RWPE2 (cell line): ENCODE measurements around the gene AK1.

Experiments used
- ATAC-seq: fragments of 200-7000 bp; cut with Tn5 transposase; 3 replicates; pipeline ENCODE4 v1.9.1; 2021; ENCODE audit warnings: low read depth
- DNase-seq: peaks from one replicate; pipeline ENCODE4 v3.0.0-alpha.2; 2020; ENCODE audit warnings: low spot score
- H3K27ac ChIP-seq: fragments of 450-650 bp; 2 replicates; pipeline ENCODE4 v1.5.1; 2017; ENCODE audit warnings: mild to moderate bottlenecking; ENCODE audit not compliant: poor library complexity, severe bottlenecking
- H3K27me3 ChIP-seq: fragments of 250-450 bp; sonication (Bioruptor Pico); 2 replicates; pipeline ENCODE4 v1.5.1; 2021; ENCODE audit warnings: mild to moderate bottlenecking, moderate library complexity; ENCODE audit not compliant: insufficient read depth, poor library complexity, severe bottlenecking
- H3K36me3 ChIP-seq: fragments of 250-450 bp; sonication (Bioruptor Pico); 2 replicates; pipeline ENCODE4 v1.5.1; 2020; ENCODE audit warnings: low read depth, mild to moderate bottlenecking, moderate library complexity
- H3K4me1 ChIP-seq: fragments of 250-450 bp; sonication (Bioruptor Pico); 2 replicates; pipeline ENCODE4 v1.5.1; 2021; ENCODE audit warnings: mild to moderate bottlenecking, moderate library complexity; ENCODE audit not compliant: insufficient read depth, poor library complexity, severe bottlenecking
- H3K4me3 ChIP-seq: fragments of 250-450 bp; sonication (Bioruptor Pico); 2 replicates; pipeline ENCODE4 v1.5.1; 2021; ENCODE audit warnings: mild to moderate bottlenecking, moderate library complexity; ENCODE audit not compliant: severe bottlenecking
- H3K9me3 ChIP-seq: fragments of 250-450 bp; sonication (Bioruptor Pico); 2 replicates; pipeline ENCODE4 v1.5.1; 2021; ENCODE audit warnings: mild to moderate bottlenecking, moderate library complexity; ENCODE audit not compliant: severe bottlenecking
- TF ChIP-seq, protein P1 (sequence below): fragments of 450-650 bp; IDR thresholded peaks from one replicate; pipeline ENCODE4 v1.5.1; 2017; ENCODE audit warnings: mild to moderate bottlenecking, moderate library complexity; ENCODE audit not compliant: poor library complexity, severe bottlenecking

The AK1 gene

DNA sequence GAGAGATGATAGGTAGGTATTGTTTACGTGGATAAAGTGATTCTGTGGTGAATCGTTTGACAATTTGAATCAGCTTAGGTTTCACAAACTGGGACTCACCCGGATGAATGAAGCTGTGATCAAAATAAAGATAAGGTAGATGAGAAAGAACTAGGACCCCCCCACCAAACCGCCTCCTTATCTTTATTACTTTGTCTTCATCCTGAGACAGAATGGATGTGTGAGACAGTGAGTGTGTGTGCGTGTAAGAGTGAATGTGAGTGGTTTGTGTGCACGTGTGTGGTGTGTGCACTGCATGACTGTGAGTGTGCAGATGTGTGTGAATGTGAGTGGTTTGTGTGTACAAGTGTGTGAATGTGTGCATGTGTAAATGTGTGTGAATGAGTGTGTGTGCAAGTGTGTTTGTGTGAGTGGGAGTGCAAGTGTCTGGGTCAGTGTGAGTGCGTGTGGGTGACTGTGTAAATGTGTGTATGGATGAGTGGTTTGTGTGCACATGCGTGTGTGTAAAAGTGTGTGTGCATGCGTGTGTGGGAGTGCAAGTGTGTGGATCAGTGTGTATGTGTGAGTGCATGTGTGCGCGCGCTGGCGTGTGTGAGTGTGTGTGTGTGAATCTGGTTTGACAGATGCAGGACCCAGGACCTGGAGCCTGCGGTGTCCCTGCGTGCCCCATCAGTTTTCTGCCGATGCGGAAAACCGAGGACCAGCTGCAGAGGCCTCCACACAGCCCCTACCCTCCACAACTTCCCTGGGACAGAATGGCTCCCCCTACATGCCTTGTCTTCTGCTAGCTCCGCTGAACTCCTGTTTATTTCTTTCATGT lies 11.6 kb downstream of the AK1 start:
- DNase-seq (no peak), ATAC-seq (no peak)
- Histone ChIP-seq H3K9me3 (no peaks in the 10 kb centered on the region), H3K4me3 (no peak overlapping the region), H3K27me3 (no peaks in the 10 kb centered on the region), H3K27ac (no peak overlapping the region), H3K4me1 (no peaks in the 10 kb centered on the region), H3K36me3 (peaks cover 4% of the 10 kb centered on the region; the same call in 1 of the 2 replicates)
- TF ChIP-seq, protein P1, sequence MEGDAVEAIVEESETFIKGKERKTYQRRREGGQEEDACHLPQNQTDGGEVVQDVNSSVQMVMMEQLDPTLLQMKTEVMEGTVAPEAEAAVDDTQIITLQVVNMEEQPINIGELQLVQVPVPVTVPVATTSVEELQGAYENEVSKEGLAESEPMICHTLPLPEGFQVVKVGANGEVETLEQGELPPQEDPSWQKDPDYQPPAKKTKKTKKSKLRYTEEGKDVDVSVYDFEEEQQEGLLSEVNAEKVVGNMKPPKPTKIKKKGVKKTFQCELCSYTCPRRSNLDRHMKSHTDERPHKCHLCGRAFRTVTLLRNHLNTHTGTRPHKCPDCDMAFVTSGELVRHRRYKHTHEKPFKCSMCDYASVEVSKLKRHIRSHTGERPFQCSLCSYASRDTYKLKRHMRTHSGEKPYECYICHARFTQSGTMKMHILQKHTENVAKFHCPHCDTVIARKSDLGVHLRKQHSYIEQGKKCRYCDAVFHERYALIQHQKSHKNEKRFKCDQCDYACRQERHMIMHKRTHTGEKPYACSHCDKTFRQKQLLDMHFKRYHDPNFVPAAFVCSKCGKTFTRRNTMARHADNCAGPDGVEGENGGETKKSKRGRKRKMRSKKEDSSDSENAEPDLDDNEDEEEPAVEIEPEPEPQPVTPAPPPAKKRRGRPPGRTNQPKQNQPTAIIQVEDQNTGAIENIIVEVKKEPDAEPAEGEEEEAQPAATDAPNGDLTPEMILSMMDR, result no peak

- H3K4me1 ChIP-seq, result no peaks in the 10 kb centered on the region
- TF ChIP-seq, protein P1, result no peak
- no peaks in the 10 kb centered on the region for H3K36me3 ChIP-seq
- ATAC-seq, result no peak
- no peaks in the 10 kb centered on the region for H3K27me3 ChIP-seq
- H3K4me3 ChIP-seq, result no peak overlapping the region
- DNase-seq, result no peak
- H3K9me3 ChIP-seq, result no peaks in the 10 kb centered on the region
- H3K27ac ChIP-seq, result no peak overlapping the region
These were observed 14.3 kb downstream of the AK1 start for GRCh38 chr9:127863191-127863621.

- Histone ChIP-seq H3K4me1 (no peaks in the 10 kb centered on the region), H3K9me3 (no peaks in the 10 kb centered on the region), H3K27ac (no peak overlapping the region), H3K36me3 (no peaks in the 10 kb centered on the region), H3K4me3 (no peak overlapping the region), H3K27me3 (no peaks in the 10 kb centered on the region)
- TF ChIP-seq, protein P1, result no peak
- ATAC-seq (no peak), DNase-seq (no peak)
These were observed 15.1 kb downstream of the AK1 start for GRCh38 chr9:127862075-127863011.

DNA sequence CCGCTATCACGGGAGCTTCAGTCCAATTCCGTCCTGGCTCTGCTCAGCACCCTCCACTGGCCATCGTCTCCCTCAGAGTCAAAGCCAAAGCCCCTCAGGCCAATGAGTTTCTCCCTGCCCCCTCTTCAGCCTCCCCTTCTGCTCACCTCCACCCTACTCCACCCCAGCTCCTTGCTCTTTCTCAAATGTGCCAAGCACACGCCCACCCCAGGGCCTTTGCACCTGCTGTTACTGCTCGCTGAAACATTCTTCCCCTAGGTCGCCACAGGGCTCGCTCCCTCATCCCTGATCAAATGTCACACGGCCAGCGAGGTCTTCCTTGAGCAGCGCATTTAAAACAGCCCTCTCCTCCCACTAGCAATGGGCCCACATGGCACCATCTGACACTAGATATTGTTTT lies 16.7 kb downstream of the AK1 start:
- Histone ChIP-seq H3K4me3 (no peak overlapping the region), H3K27me3 (no peaks in the 10 kb centered on the region), H3K4me1 (no peaks in the 10 kb centered on the region), H3K27ac (no peak overlapping the region), H3K36me3 (no peaks in the 10 kb centered on the region), H3K9me3 (no peaks in the 10 kb centered on the region)
- TF ChIP-seq, protein P1, result no peak
- no peak for ATAC-seq
- no peak for DNase-seq
